Endothelial cell of umbilical vein (primary cell): Measurements from ENCODE around the gene GRIA3. TPM values are rescaled to one million over a fixed set of nuclear protein-coding genes. Genes with fewer than 3 reads are reported as not detected.

Experiments
- BruUV-seq: library from RNA; stranded (reverse); fragments of 400-500 nt; replicated peaks from 2 replicates; lab custom pipeline; 2021; lab: Mats Ljungman, UMichigan
- CTCF ChIA-PET: fragments of 300-600, 350-600 bp; sonication (Branson Sonifier 250); formaldehyde crosslinking; loops from one replicate; lab custom pipeline; 2021; ENCODE audit warnings: antibody characterized with exemption, inconsistent platforms; lab: Charles Lee
- POLR2A ChIA-PET: fragments of 300-600, 350-600 bp; sonication (Branson Sonifier 250); formaldehyde crosslinking; loops from one replicate; lab custom pipeline; 2021; ENCODE audit warnings: antibody characterized with exemption, inconsistent platforms; lab: Charles Lee
- DNase-seq: peaks from one replicate; pipeline ENCODE4 v3.0.0-alpha.2; 2011; ENCODE audit warnings: low read depth, low spot score
- FAIRE-seq: peaks from 2 replicates; lab custom pipeline; 2011; peaks lifted over from hg19 to GRCh38; lab: Jason Lieb, UNC
- H2AFZ ChIP-seq: 2 replicates; pipeline ENCODE4 v1.6.0; 2012; ENCODE audit warnings: low read depth, low read length, control low read depth, inconsistent platforms
- H3K27ac ChIP-seq: 2 replicates; pipeline ENCODE4 v1.5.1; 2011; ENCODE audit warnings: low read depth, mild to moderate bottlenecking, control low read depth, low read length, moderate library complexity; ENCODE audit not compliant: insufficient read depth
- H3K27me3 ChIP-seq, 2 experiments: 2 replicates each; pipeline versions ENCODE4 v1.6.0 to v1.6.1; 2011; ENCODE audit warnings: low read length in 2 of 2, mixed read lengths in 1 of 2; ENCODE audit not compliant: control insufficient read depth in 2 of 2, insufficient read depth in 2 of 2
- H3K36me3 ChIP-seq, 2 experiments: 2 replicates in 1 of 2; 3 replicates in 1 of 2; pipeline ENCODE4 v1.5.1; 2011; ENCODE audit warnings: low read length in 2 of 2, mild to moderate bottlenecking in 1 of 2, moderate library complexity in 1 of 2; ENCODE audit not compliant: control insufficient read depth in 2 of 2, insufficient read depth in 2 of 2; ENCODE audit errors: extremely low read depth in 1 of 2
- H3K4me1 ChIP-seq: 3 replicates; pipeline ENCODE4 v1.5.1; 2011; ENCODE audit warnings: mild to moderate bottlenecking, low read length; ENCODE audit not compliant: control insufficient read depth, insufficient read depth; ENCODE audit errors: extremely low read depth
- H3K4me2 ChIP-seq: 2 replicates; pipeline ENCODE4 v1.6.1; 2011; ENCODE audit warnings: low read length, control low read depth, mixed read lengths; ENCODE audit not compliant: insufficient read depth
- H3K4me3 ChIP-seq, 3 experiments: fragments of 200-600 bp in 1 of 3; sonication (generic), shearing (Covaris generic) in 1 of 3; replicated peaks in 1 of 3; 2 replicates each; pipeline ENCODE4 v1.5.1; 2011 to 2016; ENCODE audit warnings: control low read depth in 3 of 3, low read length in 3 of 3, mild to moderate bottlenecking in 2 of 3, inconsistent platforms in 1 of 3, low read depth in 1 of 3, moderate library complexity in 1 of 3; ENCODE audit not compliant: insufficient read depth in 1 of 3
- H3K79me2 ChIP-seq: 2 replicates; pipeline ENCODE4 v1.6.0; 2012; ENCODE audit warnings: low read length, inconsistent platforms; ENCODE audit not compliant: control insufficient read depth, insufficient read depth
- H3K9ac ChIP-seq: replicated peaks from 2 replicates; pipeline ENCODE3; 2011; ENCODE audit warnings: low read length, control low read depth; ENCODE audit not compliant: insufficient read depth; ENCODE audit errors: extremely low read depth
- H3K9me1 ChIP-seq: replicated peaks from 3 replicates; pipeline ENCODE4 v1.6.0; 2011; ENCODE audit warnings: mild to moderate bottlenecking, low read length; ENCODE audit not compliant: control insufficient read depth, insufficient read depth; ENCODE audit errors: extremely low read depth
- H3K9me3 ChIP-seq: replicated peaks from 2 replicates; pipeline ENCODE4 v1.5.1; 2012; ENCODE audit warnings: low read length, inconsistent platforms; ENCODE audit not compliant: control insufficient read depth, insufficient read depth
- H4K20me1 ChIP-seq: replicated peaks from 2 replicates; pipeline ENCODE3; 2011; ENCODE audit warnings: mild to moderate bottlenecking, low read length; ENCODE audit not compliant: control insufficient read depth, insufficient read depth; ENCODE audit errors: extremely low read depth
- CTCF ChIP-seq, 2 donors: IDR thresholded peaks; 1 replicate in 1 of 2; 2 replicates in 1 of 2; pipeline ENCODE4 v1.5.1; 2011; ENCODE audit warnings: low read length in 2 of 2, mild to moderate bottlenecking in 2 of 2, moderate library complexity in 2 of 2, control low read depth in 1 of 2, inconsistent platforms in 1 of 2, low read depth in 1 of 2; ENCODE audit not compliant: insufficient read depth in 1 of 2; ENCODE audit errors: extremely low read depth in 1 of 2
- EZH2 ChIP-seq: IDR thresholded peaks from 2 replicates; pipeline ENCODE4 v1.6.1; 2012; ENCODE audit warnings: borderline replicate concordance, low read depth, mild to moderate bottlenecking, moderate library complexity, low read length, inconsistent platforms; ENCODE audit not compliant: severe bottlenecking
- FOS ChIP-seq: IDR thresholded peaks from 2 replicates; pipeline ENCODE4 v1.6.1; 2011; ENCODE audit warnings: mild to moderate bottlenecking, low read length, moderate library complexity, borderline replicate concordance; ENCODE audit not compliant: insufficient read depth
- GATA2 ChIP-seq: IDR thresholded peaks from 2 replicates; pipeline ENCODE4 v1.7.0; 2011; ENCODE audit warnings: low read depth, mild to moderate bottlenecking, moderate library complexity, mixed read lengths, low read length; ENCODE audit not compliant: insufficient read length, insufficient read depth
- JUN ChIP-seq: IDR thresholded peaks from 2 replicates; pipeline ENCODE4 v1.6.1; 2011; ENCODE audit warnings: borderline replicate concordance, low read depth; ENCODE audit not compliant: insufficient read length, insufficient read depth
- MAX ChIP-seq: IDR thresholded peaks from 2 replicates; pipeline ENCODE4 v1.6.1; 2011; ENCODE audit not compliant: insufficient read depth, insufficient read length
- MYC ChIP-seq: IDR thresholded peaks from one replicate; pipeline ENCODE4 v1.6.1; 2011; ENCODE audit warnings: mild to moderate bottlenecking, low read depth, low read length
- POLR2A ChIP-seq: IDR thresholded peaks from 2 replicates; pipeline ENCODE4 v1.6.1; 2012; ENCODE audit warnings: low read depth, mild to moderate bottlenecking, control low read depth, low read length
- POLR2AphosphoS5 ChIP-seq: IDR thresholded peaks from 2 replicates; pipeline ENCODE4 v1.6.1; 2012; ENCODE audit warnings: low read depth, mild to moderate bottlenecking, control low read depth, low read length, moderate library complexity; ENCODE audit not compliant: insufficient read depth
- dilution Hi-C: fragments of 300-500 bp; cut with MboI; formaldehyde crosslinking; loops from one replicate; pipeline ENCODE4 v1.15.0; 2019; ENCODE audit warnings: low sequenced_read_pairs; ENCODE audit not compliant: extremely low pct_ligation_motif_present
- intact Hi-C: fragments of 100-400 bp; cut with micrococcal nuclease; formaldehyde crosslinking; loops from one replicate; pipeline ENCODE4 v1.10.0; 2022
- polyA plus RNA-seq, 4 experiments: library from polyadenylated mRNA; depleted of rRNA in 3 of 4; stranded (reverse) in 3 of 4; unstranded in 1 of 4; fragments of >200 nt; gene quantifications; 2 replicates each; pipeline versions ENCODE4 v1.2.1 to v1.2.3, GENCODE V29; 2011 to 2012; ENCODE audit warnings: missing spikeins in 1 of 4
- total RNA-seq: library from RNA; stranded (reverse); gene quantifications from 2 replicates; pipeline ENCODE4 v1.2.3, GENCODE V29; 2021

GRIA3 gene
- total and polyA plus RNA-seq, 2 donors (not counting 3 experiments of a cell fraction or from before 2014, with no cell fraction given), result not detected

- CTCF ChIA-PET, result no interaction called here
- FAIRE-seq, result peak; percentile 67
- H3K4me3 ChIP-seq, result no peak overlapping the region
- H3K4me1 ChIP-seq, result no peaks in the 10 kb centered on the region
- H2AFZ ChIP-seq, result no peak overlapping the region
- H3K9ac ChIP-seq, result no peak overlapping the region
- no peaks in the 10 kb centered on the region for H3K9me1 ChIP-seq
- no TSS peak for BruUV-seq
- H3K27ac ChIP-seq, result no peak overlapping the region
- no peaks in the 10 kb centered on the region for H3K27me3 ChIP-seq
- H3K36me3 ChIP-seq, result no peaks in the 10 kb centered on the region
- no peak for DNase-seq
- intact Hi-C loops (no loop called here), dilution Hi-C loops (no loop called here)
- TF ChIP-seq MAX (no peak), GATA2 (no peak), POLR2AphosphoS5 (no peak), CTCF (IDR thresholded peaks at IDR 0.05; ENCODE audit: extremely low read depth in 1 of 2, insufficient read depth in 1 of 2, low read depth in 1 of 2, low read length in 2 of 2) (no peak), EZH2 (no peak), FOS (no peak), JUN (no peak), POLR2A (no peak), MYC (no peak)
- no peak overlapping the region for H3K4me2 ChIP-seq
- no peaks in the 10 kb centered on the region for H4K20me1 ChIP-seq
- POLR2A ChIA-PET, result no interaction called here
- H3K79me2 ChIP-seq, result no peaks in the 10 kb centered on the region
- no peaks in the 10 kb centered on the region for H3K9me3 ChIP-seq
Observed at GRCh38 chrX:123357941-123358340, 173.9 kb downstream of the GRIA3 start.
